IMR-90 (cell line): ENCODE results near the gene NCKAP5.

Experiments
- BHLHE40 ChIP-seq: fragments of 150-350 bp; IDR thresholded peaks from 2 replicates; pipeline ENCODE4 v1.6.1; 2016; ENCODE audit warnings: mild to moderate bottlenecking, low read depth, low read length
- CTCF ChIP-seq: conservative IDR thresholded peaks from 2 replicates; pipeline ENCODE4 v1.5.1; 2012; ENCODE audit warnings: mild to moderate bottlenecking, low read depth, low read length, improper control_type of control experiment
- MAZ ChIP-seq: IDR thresholded peaks from 2 replicates; pipeline ENCODE4 v1.6.1; 2012; ENCODE audit warnings: low read depth, mild to moderate bottlenecking, low read length, improper control_type of control experiment, moderate library complexity, borderline replicate concordance
- USF2 ChIP-seq: fragments of 150-350 bp; IDR thresholded peaks from 2 replicates; pipeline ENCODE4 v1.6.1; 2017; ENCODE audit warnings: mild to moderate bottlenecking, antibody characterized with exemption, low read length, low read depth

- TF ChIP-seq BHLHE40 (no peak), MAZ (no peak), USF2 (no peak), CTCF (no peak)
Observed at GRCh38 chr2:133408671-133409070, 159.6 kb downstream of the NCKAP5 start.
